Stimulated activated CD8-positive, alpha-beta memory T cell treated with anti-CD3 and anti-CD28 coated beads, Interleukin-4, amount 100 ng/mL, for 1 hour (primary cell): Measurements from ENCODE around the gene IFT25.
"Not testable (repeated sequence)": the region's sequence is repeated elsewhere in the genome, so short reads cannot be mapped to it uniquely, and the experiment has no call there.

ENCODE experiments used
- DNase-seq, 2 donors: peaks; one replicate each; pipeline ENCODE4 v3.0.0-alpha.2; 2020; ENCODE audit warnings: low read depth in 2 of 2, low spot score in 1 of 2

IFT25 gene

GRCh38 chr1:53889304-53890298 is 55.9 kb downstream of the IFT25 start, which contains the start of gene YIPF1:
YIPF1 (minus strand) TSS chr1:53889797; CDS start chr1:53888937, 860 bp downstream.
- DNase-seq: peak; percentile 52 to 69

GRCh38 chr1:53888681-53889080 is 56.8 kb downstream of the IFT25 start:
- DNase-seq: no peak

- DNase-seq: not testable (repeated sequence)
These were observed 61.9 kb downstream of the IFT25 start for GRCh38 chr1:53883600-53883999.

- DNase-seq: not testable (repeated sequence)
These were observed 63.6 kb downstream of the IFT25 start for GRCh38 chr1:53881853-53882252.

- no peak for DNase-seq
These were observed 66.9 kb downstream of the IFT25 start for GRCh38 chr1:53878492-53879105.

- not testable (repeated sequence) for DNase-seq
These were observed 70.3 kb downstream of the IFT25 start for GRCh38 chr1:53875150-53875549.

- no peak for DNase-seq
These were observed 73.6 kb downstream of the IFT25 start for GRCh38 chr1:53871773-53872484.
